ENCODE data around the gene PCNX1.
"Not testable (repeated sequence)": the region's sequence is repeated elsewhere in the genome, so short reads cannot be mapped to it uniquely, and the experiment has no call there.

PCNX1 gene

GRCh38 chr14:70907176-70907995 is at the start of gene PCNX1:
PCNX1 (plus strand) TSS chr14:70907459; CDS start chr14:70907851, 392 bp downstream.
- DNase-seq (ENCODE audit: low read depth), result peak; percentile 91

GRCh38 chr14:70857496-70857890 is 49.8 kb upstream of the PCNX1 start:
- peak; percentile 39 for DNase-seq (ENCODE audit: low read depth)

- DNase-seq (ENCODE audit: low read depth), result no peak
These were observed 48.6 kb upstream of the PCNX1 start for GRCh38 chr14:70858641-70859040.

GRCh38 chr14:70866992-70867391 is 40.3 kb upstream of the PCNX1 start:
- not testable (repeated sequence) for DNase-seq (ENCODE audit: low read depth)

GRCh38 chr14:70871001-70871400 is 36.3 kb upstream of the PCNX1 start:
- no peak for DNase-seq (ENCODE audit: low read depth)

- peak; percentile 24 for DNase-seq (ENCODE audit: low read depth)
These were observed 35.2 kb upstream of the PCNX1 start for GRCh38 chr14:70871863-70872677.

GRCh38 chr14:70872678-70873020 is 34.6 kb upstream of the PCNX1 start:
- DNase-seq (ENCODE audit: low read depth), result no peak

GRCh38 chr14:70873627-70874026 is 33.6 kb upstream of the PCNX1 start:
- DNase-seq (ENCODE audit: low read depth), result no peak

- not testable (repeated sequence) for DNase-seq (ENCODE audit: low read depth)
These were observed 31.3 kb upstream of the PCNX1 start for GRCh38 chr14:70875811-70876460.

- no peak for DNase-seq (ENCODE audit: low read depth)
These were observed 27.8 kb upstream of the PCNX1 start for GRCh38 chr14:70879448-70879847.

- not testable (repeated sequence) for DNase-seq (ENCODE audit: low read depth)
These were observed 26.4 kb upstream of the PCNX1 start for GRCh38 chr14:70880888-70881287.

- DNase-seq (ENCODE audit: low read depth), result no peak
These were observed 25.6 kb upstream of the PCNX1 start for GRCh38 chr14:70881549-70882177.

- peak; percentile 83 for DNase-seq (ENCODE audit: low read depth)
These were observed 24.3 kb upstream of the PCNX1 start for GRCh38 chr14:70882776-70883492.

- DNase-seq (ENCODE audit: low read depth), result no peak
These were observed 22.5 kb upstream of the PCNX1 start for GRCh38 chr14:70884595-70885342.

GRCh38 chr14:70885343-70886022 is 21.8 kb upstream of the PCNX1 start:
- no peak for DNase-seq (ENCODE audit: low read depth)

GRCh38 chr14:70886421-70887206 is 20.6 kb upstream of the PCNX1 start:
- no peak for DNase-seq (ENCODE audit: low read depth)

- DNase-seq (ENCODE audit: low read depth), result peak; percentile 67
These were observed 20.0 kb upstream of the PCNX1 start for GRCh38 chr14:70887207-70887681.

- no peak for DNase-seq (ENCODE audit: low read depth)
These were observed 19.3 kb upstream of the PCNX1 start for GRCh38 chr14:70887737-70888499.
